ENCODE data around the gene ETDA.
A peak's percentile ranks its signal among the peaks of the same experiment; 100 is the strongest.
"Not testable (repeated sequence)": the region's sequence is repeated elsewhere in the genome, so short reads cannot be mapped to it uniquely, and the experiment has no call there.

The ETDA gene

DNA sequence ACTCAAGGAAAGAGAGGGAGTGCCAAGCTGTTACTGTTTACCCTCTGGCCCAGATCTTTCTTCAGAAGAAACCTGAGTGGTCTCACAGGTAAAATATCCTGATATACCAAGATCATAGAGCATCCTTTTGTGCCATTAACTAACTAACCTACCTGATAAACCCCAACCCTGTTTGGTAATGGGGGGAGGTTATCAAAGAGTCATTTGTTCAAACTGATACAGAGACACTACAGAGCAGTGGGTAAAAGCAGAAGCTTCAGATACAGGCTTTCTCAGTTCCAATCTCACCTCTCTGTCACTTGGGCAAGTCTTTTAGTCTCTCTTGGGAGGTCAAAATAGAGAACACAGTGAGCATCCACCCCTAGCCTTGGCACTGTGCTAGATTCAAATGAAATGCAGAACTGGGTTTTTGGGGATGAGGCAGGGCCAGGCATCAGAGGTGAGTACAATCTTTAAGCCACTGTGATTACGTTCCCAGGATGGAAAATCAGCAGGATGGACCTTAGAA is at the start of gene ETDA:
Gene ETDA, plus strand, starts transcription at position 51 of the 508 bp plus-strand sequence. CDS start 1,216 bp downstream, outside the sequence.
- DNase-seq (ENCODE audit: insufficient read length, low spot score); FAIRE-seq: not testable (repeated sequence)

DNA sequence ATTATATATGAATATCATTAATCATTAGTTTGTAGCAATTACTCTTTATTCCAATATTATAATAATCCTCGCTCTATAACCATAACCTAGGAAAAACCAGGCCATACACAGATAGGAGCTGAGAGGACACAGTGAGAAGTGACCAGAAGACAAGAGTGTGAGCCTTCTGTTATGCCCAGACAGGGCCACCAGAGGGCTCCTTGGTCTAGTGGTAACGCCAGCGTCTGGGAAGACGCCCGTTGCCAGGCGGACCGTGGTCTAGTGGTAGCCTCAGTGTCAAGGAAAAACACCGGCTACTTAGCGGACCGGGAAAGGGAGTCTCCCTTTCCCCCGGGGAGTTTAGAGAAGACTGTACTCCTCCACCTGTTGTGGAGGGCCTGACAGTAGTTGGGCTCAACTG is 45.4 kb upstream of the ETDA start:
- not testable (repeated sequence) for DNase-seq (ENCODE audit: insufficient read length, low spot score); FAIRE-seq

- TF ChIP-seq POLR2A (IDR thresholded peaks at IDR 0.05; ENCODE audit: low read depth, low read length): no peak
Observed at GRCh38 chrX:135213200-135213844, 38.5 kb upstream of the ETDA start.

GRCh38 chrX:135245989-135246388 is 5.9 kb upstream of the ETDA start:
- FAIRE-seq: not testable (repeated sequence)

More at GRCh38 chrX:135213200-135213844, 38.5 kb upstream of the ETDA start:
- FAIRE-seq (no peak), DNase-seq (ENCODE audit: insufficient read length, low spot score) (no peak)

DNA sequence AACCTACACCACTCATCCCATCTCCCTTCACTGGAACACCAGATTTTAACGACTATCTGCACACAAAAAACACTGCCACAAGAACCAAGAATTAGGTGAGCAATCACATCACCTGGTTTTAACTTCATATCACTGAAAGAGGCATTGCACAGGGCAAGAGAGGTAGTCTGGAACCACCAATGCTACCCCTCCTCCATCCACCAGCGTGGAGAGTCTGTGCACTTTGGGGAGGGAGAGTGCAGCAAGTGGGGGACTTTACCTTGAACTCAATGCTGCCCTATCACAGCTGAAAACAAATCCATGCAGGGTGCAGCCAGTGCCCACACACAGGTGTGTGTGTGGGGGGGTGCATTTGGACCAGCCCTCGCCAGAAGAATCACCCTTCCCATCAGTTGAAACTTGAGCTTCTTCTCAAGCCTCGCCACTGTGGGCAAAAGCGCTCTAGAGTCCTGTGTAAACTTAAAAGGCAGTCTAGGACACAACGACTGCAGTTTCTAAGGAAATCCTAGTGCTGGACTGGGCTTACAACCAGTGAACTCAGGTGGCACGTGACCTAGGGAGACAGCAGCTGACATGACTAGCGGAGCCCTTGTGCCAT is 4.3 kb downstream of the ETDA start:
- not testable (repeated sequence) for FAIRE-seq; DNase-seq (ENCODE audit: insufficient read length, low spot score)

More at GRCh38 chrX:135245989-135246388, 5.9 kb upstream of the ETDA start:
- not testable (repeated sequence) for DNase-seq (ENCODE audit: insufficient read length, low spot score)

GRCh38 chrX:135256923-135257322 is 5.1 kb downstream of the ETDA start:
- no peak for DNase-seq (ENCODE audit: insufficient read length, low spot score)
- no peak for TF ChIP-seq POLR2A (IDR thresholded peaks at IDR 0.05; ENCODE audit: low read depth, low read length)
- FAIRE-seq: no peak

DNA sequence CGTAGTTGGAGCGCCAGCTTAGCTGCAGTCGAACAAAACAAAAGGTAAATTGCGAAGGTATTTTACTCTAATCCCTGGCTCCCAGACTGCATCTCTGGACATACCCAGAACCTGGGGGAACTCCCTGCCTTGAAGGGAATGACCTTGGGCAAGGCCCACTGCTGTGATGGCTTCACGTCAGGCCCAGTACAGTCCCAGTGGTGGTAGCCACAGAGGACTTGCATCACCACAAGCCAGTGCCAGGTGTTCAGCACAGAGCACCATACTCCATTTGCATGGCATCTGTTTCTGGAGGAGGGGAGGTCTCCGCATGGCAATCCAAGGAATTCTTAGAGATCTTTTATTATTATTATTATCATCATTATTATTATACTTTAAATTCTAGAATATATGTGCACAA is 5.6 kb downstream of the ETDA start:
- no peak for FAIRE-seq

DNA sequence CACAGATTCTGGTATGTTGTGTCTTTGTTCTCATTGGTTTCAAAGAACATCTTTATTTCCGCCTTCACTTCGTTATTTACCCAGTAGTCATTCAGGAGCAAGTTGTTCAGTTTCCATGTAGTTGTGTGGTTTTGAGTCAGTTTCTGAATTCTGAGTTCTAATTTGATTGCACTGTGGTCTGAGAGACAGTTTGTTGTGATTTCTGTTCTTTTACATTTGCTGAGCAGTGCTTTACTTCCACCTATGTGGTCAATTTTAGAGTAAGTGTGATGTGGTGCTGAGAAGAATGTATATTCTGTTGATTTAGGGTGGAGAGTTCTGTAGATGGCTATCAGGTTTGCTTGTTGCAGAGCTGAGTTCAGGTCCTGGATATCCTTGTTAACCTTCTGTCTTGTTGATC is 9.1 kb downstream of the ETDA start:
- not testable (repeated sequence) for DNase-seq (ENCODE audit: insufficient read length, low spot score); FAIRE-seq

More for the DNA sequence above, 5.6 kb downstream of the ETDA start:
- DNase-seq (ENCODE audit: insufficient read length, low spot score): no peak
- TF ChIP-seq POLR2A (IDR thresholded peaks at IDR 0.05; ENCODE audit: low read depth, low read length): no peak

DNA sequence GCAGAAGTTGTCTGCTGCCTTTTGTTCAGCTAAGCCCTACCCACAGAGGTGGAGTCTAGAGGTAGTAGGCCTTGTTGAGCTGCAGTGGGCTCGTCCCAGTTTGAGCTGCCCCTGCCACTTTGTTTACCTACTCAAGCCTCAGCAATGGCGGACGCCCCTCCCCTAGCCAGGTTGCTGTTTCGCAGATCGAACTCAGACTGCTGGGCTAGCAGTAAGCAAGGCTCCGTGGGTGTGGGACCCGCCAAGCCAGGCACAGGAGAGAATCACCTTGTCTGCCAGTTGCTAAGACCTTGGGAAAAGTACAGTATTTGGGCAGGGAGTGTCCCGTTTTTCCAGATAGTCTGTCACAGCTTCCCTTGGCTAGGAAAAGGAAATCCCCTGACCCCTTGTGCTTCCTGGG is 11.5 kb downstream of the ETDA start:
- not testable (repeated sequence) for DNase-seq (ENCODE audit: insufficient read length, low spot score); FAIRE-seq

- no peak for TF ChIP-seq POLR2A (IDR thresholded peaks at IDR 0.05; ENCODE audit: low read depth, low read length)
- DNase-seq (ENCODE audit: insufficient read length, low spot score) (no peak), FAIRE-seq (no peak)
Observed at GRCh38 chrX:135264206-135264605, 12.3 kb downstream of the ETDA start.

- FAIRE-seq: no peak
- DNase-seq (ENCODE audit: insufficient read length, low spot score): no peak
- no peak for TF ChIP-seq POLR2A (IDR thresholded peaks at IDR 0.05; ENCODE audit: low read depth, low read length)
Observed at GRCh38 chrX:135273162-135273561, 21.3 kb downstream of the ETDA start.

GRCh38 chrX:135275973-135276372 is 24.1 kb downstream of the ETDA start:
- no peak for TF ChIP-seq POLR2A (IDR thresholded peaks at IDR 0.05; ENCODE audit: low read depth, low read length)
- DNase-seq (ENCODE audit: insufficient read length, low spot score) (no peak), FAIRE-seq (no peak)

GRCh38 chrX:135287266-135287823 is 35.5 kb downstream of the ETDA start:
- no peak for DNase-seq (ENCODE audit: insufficient read length, low spot score)
- no peak for TF ChIP-seq POLR2A (IDR thresholded peaks at IDR 0.05; ENCODE audit: low read depth, low read length)
- no peak for FAIRE-seq

DNA sequence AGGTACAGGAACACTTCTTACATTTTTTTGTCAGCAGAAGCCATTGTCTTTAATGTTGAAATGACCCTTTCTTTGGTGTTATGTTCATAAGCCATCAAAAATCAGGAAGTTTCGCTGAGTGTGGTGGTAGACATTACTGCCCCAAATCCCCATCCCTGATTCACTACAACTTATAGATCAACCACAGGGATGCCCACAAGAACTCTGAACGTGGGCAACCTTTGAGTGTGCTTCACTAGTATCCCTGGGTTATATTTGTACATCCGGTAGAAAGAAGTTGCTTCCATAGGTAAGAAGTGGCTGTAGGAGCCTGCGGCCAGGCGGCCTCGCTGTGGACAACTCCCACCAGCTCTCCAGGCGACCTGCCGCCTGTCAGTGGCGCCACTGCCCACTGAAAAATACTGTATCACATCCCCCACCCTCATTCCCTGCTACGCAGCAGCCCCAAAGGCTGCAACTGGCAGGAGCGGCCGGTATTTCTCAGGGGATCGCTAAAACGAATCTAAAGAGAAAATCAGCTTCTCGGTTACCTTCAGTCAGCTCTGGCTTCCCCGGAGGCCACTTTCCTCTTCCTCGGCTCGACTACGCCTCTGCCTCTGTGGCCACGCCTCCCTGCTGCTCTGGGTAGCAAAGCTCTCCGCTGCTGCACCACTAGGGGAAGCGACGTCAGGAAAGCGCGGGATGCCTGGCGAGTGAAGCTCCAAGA is 43.5 kb downstream of the ETDA start:
- peak; percentile 12 for DNase-seq (ENCODE audit: insufficient read length, low spot score)
- FAIRE-seq: no peak
- TF ChIP-seq POLR2A (IDR thresholded peaks at IDR 0.05; ENCODE audit: low read depth, low read length): no peak

DNA sequence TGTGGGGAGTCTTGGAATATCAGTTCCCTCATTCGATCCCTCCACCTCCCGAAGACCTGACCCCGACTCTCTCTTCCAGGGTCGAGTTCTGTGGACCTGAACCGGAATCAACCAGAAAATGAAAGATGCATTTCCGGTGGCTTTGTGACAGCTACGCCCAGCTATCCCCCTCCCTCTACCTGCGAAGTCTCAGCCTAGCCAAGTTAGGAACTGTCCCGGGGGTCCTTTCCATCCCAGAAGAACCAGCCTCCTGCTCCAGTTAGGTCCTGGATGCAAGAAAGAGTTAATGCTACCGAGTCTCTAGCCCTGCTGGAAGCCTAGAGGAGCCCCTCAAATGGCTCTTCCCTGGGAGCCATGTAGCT is 44.1 kb downstream of the ETDA start:
- FAIRE-seq: no peak
- TF ChIP-seq POLR2A (IDR thresholded peaks at IDR 0.05; ENCODE audit: low read depth, low read length): no peak
- no peak for DNase-seq (ENCODE audit: insufficient read length, low spot score)
